A549 (cell line): ENCODE data around the gene KIAA0825.

Experiments used
- CTCF ChIP-seq: fragments of >200 bp; sonication (Bioruptor Twin); formaldehyde crosslinking; IDR thresholded peaks from 3 replicates; pipeline ENCODE4 v1.5.1; 2016
- FOSL2 ChIP-seq, 2 experiments: fragments of 450-650 bp in 1 of 2; fragments of >200 bp in 1 of 2; sonication (Bioruptor Twin) in 1 of 2; formaldehyde crosslinking; IDR thresholded peaks; 2 replicates each; pipeline versions ENCODE4 v1.5.0 to v1.6.1; 2016 to 2020; ENCODE audit warnings: mild to moderate bottlenecking in 1 of 2, moderate library complexity in 1 of 2
- REST ChIP-seq: fragments of 200-600 bp; sonication (generic); IDR thresholded peaks from 2 replicates; pipeline ENCODE4 v1.6.1; 2016; ENCODE audit warnings: antibody characterized with exemption, mild to moderate bottlenecking, moderate library complexity

- TF ChIP-seq CTCF = no peak
- no peak for TF ChIP-seq REST
- TF ChIP-seq FOSL2 (IDR thresholded peaks at IDR 0.05) = no peak
- no peak for TF ChIP-seq FOSL2 (CRISPR knock-in tag; IDR thresholded peaks at IDR 0.05)
These were observed 408.5 kb downstream of the KIAA0825 start for GRCh38 chr5:94209774-94210355.
